A673 (cell line): ENCODE results near the gene C10orf88.

Experiments used
- EZH2 ChIP-seq: fragments of 200-600 bp; sonication (generic); IDR thresholded peaks from 2 replicates; pipeline ENCODE4 v1.6.1; 2017; ENCODE audit warnings: borderline replicate concordance, low read depth, mild to moderate bottlenecking, mixed read lengths, antibody characterized with exemption, low read length; ENCODE audit not compliant: poor library complexity, severe bottlenecking
- TF ChIP-seq, protein P1 (sequence below): fragments of 300-800, 200-600 bp; sonication (generic); conservative IDR thresholded peaks from 2 replicates; pipeline ENCODE4 v1.5.1; 2017; ENCODE audit warnings: low read depth, mild to moderate bottlenecking, antibody characterized with exemption, low read length, moderate library complexity, mixed read lengths

DNA sequence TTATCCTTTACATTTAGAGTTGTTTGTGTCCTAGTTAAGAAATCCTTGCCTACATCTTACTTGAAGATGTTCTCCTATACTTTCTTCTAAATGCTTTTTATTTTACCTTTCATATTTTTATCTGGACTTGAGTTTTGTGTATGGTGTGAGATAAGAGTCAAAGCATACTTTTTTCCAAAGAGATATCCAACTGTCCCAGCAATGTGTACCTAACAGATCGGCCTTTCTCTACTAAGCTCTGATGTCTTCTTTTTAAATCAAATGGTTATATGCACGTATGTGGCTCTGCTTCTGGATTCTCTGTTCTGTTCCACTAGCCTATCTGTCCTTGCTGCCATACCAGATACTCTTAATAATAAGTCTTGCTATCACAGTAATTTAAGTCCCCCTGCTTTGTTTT lies 47.3 kb upstream of the C10orf88 start:
- TF ChIP-seq, protein P1, sequence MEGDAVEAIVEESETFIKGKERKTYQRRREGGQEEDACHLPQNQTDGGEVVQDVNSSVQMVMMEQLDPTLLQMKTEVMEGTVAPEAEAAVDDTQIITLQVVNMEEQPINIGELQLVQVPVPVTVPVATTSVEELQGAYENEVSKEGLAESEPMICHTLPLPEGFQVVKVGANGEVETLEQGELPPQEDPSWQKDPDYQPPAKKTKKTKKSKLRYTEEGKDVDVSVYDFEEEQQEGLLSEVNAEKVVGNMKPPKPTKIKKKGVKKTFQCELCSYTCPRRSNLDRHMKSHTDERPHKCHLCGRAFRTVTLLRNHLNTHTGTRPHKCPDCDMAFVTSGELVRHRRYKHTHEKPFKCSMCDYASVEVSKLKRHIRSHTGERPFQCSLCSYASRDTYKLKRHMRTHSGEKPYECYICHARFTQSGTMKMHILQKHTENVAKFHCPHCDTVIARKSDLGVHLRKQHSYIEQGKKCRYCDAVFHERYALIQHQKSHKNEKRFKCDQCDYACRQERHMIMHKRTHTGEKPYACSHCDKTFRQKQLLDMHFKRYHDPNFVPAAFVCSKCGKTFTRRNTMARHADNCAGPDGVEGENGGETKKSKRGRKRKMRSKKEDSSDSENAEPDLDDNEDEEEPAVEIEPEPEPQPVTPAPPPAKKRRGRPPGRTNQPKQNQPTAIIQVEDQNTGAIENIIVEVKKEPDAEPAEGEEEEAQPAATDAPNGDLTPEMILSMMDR = no peak
- no peak for TF ChIP-seq EZH2
